SHP77 (cell line): ENCODE measurements around the gene MYOM1.
"Not testable (repeated sequence)": the region's sequence is repeated elsewhere in the genome, so short reads cannot be mapped to it uniquely, and the experiment has no call there.

Experiments used
- DNase-seq, 2 experiments: peaks; one replicate each; lab custom pipeline; 2025; lab: John Stamatoyannopoulos, UW

MYOM1 gene

DNA sequence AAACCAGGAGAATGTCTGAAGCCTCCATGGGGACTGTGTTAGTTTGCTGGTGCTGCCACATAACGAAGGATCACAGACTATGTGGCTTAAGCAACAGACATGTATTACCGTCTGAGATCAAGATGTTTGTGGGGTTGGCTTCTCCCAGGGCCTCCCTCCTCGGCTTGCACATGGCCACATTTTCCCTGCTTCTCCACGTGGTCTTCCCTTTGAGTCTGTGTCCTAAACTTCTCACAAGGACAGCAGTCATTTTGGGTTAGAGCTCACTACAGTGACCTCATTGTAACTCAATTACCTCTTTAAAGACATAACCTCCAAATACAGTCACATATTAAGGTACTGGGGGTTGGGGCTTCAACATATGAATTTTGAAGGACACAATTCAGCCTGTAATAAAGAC, 162.2 kb downstream of the MYOM1 start:
- DNase-seq = no peak

- no peak for DNase-seq
Observed at GRCh38 chr18:3056311-3056710, 163.5 kb downstream of the MYOM1 start.

GRCh38 chr18:3055816-3056215, 164.0 kb downstream of the MYOM1 start:
- no peak for DNase-seq

DNA sequence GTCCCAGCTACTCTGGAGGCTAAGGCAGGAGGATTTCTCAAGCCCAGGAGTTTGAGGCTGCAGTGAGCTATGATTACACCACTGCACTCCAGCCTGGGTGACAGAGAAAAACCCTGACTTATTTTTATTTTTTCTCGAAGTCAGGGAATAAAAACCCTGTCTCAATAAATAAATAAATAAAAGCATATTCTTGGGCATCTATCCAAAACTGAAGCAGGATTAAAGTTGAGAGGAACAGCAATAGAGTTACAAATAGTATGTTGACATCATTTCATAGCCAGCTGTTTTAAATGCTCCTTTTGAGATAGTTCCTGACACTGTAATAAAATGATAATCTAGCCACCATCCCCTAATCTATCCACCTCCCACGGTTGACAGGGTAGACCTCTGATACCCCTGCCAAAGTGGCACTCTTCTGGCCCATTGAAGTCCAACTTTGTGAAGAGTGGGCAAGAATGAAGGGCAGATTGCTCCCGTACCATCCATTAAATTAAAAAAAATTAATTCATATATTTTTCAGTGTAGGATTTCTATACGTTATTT, 164.5 kb downstream of the MYOM1 start:
- DNase-seq = no peak

DNA sequence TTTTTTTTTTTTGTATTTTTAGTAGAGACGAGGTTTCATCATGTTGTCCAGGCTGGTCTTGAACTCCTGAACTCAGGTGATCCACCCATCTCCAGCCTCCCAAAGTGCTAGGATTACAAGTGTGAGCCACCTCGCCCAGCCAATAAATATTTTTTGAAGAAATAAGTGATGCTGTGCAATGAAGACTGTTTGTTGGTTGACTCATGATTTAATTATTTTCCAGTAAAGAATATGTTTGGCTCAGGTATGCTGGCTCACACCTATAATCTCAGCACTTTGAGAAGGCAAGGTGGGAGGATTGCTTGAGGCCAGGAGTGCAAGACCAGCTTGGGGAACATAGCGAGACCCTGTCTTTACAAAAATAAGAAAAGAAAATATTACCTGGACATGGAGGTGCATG, 165.0 kb downstream of the MYOM1 start:
- DNase-seq = no peak

DNA sequence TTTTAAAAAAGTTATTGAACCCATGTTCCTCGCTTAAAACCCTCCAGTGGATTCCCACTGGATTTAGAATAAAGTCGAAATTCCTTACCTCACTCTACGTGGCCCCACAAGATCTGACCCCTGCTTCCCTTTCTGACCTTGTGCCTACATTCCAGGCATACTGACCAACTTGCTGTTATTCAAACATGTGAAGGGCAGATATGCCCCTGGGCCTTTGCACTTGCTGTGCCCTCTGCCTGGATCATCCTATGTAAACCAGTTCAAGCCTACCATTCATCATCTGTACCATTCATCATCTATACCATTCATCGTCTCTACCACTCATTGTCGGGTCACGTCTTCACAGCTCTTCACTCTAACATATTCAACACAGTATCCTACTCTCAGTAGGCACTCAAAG, 165.6 kb downstream of the MYOM1 start:
- no peak for DNase-seq

DNA sequence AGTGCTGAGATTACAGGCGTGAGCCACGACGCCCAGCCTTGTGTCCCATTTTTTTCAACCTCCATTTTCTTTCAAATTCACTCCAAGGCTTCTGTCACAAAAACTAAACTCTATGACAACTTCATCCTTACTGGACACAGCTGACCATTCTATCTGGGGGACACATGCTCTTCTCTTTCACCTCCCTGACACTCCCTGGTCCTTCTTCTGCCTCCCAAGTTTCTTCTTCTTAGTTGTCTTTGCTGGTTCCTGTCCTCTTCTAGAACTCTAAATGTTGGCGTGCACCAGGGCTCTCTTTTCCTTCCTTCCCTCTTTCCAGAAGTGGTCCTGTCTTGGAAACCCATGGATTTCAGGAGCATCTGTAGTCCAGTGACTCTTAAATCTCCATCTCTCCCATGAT, 166.7 kb downstream of the MYOM1 start:
- no peak for DNase-seq

DNA sequence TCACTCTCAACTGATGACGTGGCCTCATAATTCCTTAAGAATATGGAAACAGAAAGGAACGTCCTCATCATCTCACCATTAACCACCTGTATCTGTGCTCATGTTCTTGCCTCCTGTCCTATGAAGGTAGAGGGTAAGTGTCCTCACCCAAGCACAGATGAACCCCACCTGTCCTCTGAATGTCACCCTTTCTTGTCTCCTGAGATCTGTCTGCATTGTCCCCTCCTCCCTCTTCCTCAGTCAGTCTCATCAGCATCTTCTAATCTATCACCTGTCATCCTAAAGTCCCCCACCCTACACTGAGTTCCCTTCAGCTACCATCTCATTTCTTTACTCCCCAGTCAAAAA, 167.4 kb downstream of the MYOM1 start:
- DNase-seq = no peak

DNA sequence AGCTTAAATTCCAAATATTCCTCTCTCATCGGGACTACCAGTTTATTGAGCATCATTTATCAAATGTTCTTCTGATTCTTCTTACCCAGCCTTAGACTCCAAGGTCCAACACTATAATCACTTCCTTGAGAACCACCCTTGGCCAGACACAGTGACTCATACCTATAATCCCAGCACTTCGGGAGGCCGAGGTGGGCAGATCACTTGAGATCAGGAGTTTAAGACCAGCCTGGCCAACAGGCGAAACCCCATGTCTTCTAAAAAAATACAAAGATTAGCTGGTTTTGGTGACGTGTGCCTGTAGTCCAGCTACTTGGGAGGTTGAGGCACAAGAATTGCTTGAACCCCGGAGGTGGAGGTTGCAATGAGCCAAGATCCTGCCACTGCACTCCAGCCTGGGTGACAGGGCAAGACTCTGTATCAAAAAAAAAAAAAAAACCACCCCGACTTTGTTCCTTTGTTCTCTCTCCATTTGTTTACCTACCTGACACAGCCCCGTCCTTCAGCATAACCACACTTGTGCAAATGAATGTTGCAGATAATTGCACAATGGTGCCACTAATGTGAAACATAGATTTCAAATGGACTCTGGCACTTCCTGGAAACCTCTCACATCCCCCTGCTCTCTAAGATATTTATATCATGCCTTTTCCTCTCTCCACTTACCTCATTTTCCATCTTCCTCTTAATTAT, 167.9 kb downstream of the MYOM1 start:
- no peak for DNase-seq

- not testable (repeated sequence) for DNase-seq
Observed at GRCh38 chr18:3049897-3050454, 169.8 kb downstream of the MYOM1 start.

DNA sequence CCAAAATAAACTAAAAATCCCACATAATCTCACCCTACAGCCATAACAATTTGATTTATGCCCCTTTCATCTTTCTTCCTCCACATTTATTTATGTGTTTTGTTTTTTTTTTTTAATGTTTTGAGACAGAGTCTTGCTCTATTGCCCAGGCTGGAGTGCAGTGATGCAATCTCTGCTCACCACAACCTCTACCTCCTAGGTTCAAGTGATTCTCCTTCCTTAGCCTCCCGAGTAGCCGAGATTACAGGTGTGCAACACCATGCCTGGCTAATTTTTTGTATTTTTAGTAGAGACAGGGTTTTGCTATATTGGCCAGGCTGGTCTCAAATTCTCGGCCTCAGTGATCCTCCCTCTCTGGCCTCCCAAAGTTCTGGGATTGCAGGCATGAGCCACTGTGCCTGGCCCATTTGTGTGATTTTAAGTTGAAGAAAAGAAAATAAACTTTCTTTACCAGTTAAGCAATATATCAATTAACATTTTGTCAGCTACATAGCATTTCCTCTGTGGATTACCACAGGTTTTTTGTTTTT, 170.9 kb downstream of the MYOM1 start:
- no peak for DNase-seq

- DNase-seq = no peak
Observed at GRCh38 chr18:3048121-3048520, 171.6 kb downstream of the MYOM1 start.

DNA sequence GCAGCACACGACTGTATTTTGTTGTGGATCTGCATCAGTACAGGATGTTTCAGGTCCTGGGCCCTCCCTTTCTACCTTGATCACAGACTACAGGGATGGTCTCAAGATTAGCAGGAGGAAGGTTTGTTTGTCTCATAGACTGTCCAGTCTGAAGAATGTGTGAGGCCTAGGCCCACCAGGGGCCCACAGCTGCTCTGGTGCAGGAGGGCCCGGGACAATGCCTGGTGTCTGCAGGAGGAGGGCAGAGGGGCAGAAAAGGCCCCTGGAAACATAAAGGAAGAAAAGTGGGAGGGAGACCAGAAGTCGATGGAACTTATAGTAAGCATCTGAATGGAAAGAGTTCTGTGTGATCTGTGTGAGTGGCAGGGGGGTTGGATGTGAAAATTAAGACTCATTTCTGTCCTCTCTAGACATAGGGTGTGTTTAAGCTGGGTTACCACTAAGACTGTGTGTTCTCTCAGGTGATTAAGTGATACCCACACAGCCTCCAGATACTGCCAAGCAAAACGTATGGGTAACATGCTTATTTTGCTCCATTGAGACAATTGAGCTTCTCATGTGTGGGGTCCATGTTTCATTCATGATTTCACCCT, 173.5 kb downstream of the MYOM1 start:
- DNase-seq = no peak

DNA sequence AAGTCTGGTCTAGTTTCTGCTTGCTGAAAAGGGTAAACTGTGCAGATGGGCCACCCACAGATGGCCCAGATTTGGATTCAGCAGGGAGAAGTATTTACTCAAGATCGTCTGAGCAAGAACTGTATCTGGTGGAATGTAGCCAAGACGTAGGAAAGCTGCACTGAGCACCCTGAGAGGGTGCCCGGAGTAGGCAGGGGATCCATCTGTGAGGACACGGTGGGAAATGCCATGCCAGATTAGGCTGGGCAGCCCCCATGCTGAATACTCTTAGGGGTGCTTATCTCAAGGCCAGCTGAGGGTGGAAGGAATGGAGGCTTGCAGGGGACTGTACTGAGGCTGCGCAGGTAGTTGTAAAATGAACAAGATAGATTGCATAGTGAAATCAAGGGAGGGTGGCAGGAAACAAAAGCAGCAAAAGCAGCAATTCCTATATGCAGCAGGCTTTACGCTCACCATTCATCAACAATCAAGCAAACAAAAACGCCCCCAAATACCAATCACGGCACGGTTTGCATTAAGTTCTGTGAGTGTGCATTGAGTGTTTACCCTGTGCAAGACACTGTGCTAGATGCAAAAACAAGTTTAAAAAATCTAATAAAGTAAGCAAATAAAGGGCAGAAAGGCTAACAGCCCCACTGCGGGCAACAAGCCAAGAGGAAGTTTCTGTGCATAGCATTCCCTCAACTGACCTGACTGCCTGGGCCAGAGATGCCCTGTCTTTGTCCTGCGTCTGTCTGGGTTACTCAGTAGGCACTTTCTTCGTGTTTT, 174.7 kb downstream of the MYOM1 start:
- DNase-seq = peak in 1 of 2 experiments; percentile 22

DNA sequence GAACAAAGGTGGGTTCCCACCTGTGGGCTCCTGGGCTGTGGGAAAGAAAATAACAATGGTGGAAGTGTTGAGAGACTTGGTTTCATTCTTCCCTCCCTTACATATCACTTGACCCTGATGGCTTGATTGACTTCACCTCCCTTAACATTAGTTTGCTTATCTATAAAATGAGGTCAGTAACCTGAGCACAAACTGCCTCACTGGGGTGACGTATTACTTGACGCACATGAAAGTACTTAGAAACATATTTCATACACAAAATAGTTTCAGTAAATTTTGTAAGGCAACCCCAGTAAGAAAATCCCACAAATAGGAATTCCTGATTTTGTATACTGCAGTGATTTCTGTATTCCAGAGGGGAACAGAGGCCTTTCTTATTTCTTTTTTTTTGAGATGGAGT, 177.4 kb downstream of the MYOM1 start:
- DNase-seq = no peak

GRCh38 chr18:3041843-3042242, 177.9 kb downstream of the MYOM1 start:
- DNase-seq = no peak

- DNase-seq = no peak
Observed at GRCh38 chr18:3040881-3041280, 178.9 kb downstream of the MYOM1 start.

DNA sequence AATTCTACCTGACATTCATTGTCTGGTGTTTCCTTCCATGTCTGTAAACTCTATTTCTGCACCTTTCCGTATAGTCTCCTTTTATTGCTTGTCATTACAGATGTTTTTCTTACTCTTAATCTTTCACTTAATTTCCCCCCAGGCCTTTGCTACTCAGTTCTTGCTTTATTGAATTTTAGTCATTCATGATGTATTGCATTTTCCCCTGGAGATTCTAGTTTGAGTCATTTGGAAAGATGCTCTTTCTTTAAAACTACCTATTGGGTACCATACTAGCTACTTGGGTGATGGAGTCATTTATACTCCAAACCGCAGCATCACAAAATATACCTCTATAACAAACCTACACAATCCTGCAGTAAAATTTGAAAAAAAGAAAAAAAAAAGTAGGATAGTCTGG, 179.6 kb downstream of the MYOM1 start:
- DNase-seq = no peak

- DNase-seq = peak; percentile 27 to 72
Observed at GRCh38 chr18:3037423-3037915, 182.3 kb downstream of the MYOM1 start.

- no peak for DNase-seq
Observed at GRCh38 chr18:3036108-3036507, 183.7 kb downstream of the MYOM1 start.

DNA sequence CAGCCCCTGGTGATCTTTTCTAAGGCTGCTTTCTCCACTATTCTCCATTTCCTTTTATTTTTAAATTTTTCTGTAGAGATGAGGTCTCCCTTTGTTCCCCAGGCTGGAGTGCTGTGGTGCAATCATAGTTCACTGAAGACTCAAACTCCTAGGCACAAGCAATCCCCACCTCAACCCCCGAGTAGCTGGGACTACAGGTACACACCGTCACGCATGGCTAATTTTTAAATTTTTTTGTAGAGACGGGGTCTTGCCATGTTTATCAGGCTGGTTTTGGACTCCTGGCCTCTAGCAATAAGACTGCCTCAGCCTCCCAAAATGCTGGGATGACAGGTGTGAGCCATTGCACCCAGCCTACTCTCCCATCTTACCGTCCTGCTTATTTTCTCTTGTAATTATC, 184.1 kb downstream of the MYOM1 start:
- DNase-seq = no peak

DNA sequence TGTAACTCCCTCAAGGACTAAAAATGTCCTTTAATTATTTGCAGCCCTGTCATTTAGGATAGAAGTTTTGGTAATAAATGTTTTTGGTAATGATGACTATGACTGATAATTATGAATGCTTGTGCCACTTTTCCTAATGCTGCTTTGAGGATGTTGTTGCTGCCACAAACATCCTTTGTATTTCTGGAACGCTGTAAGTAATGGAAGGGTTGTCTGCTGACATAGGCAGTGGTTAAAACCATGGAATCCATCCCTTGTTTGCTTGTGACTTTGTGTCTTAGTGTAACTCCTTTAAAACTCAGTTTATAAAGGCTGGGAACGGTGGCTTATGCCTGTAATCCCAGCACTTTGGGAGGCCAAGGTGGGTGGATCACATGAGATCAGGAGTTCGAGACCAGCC, 187.0 kb downstream of the MYOM1 start:
- no peak for DNase-seq
